HL-60 (cell line): ENCODE measurements around the gene C1orf216.
A peak's percentile ranks its signal among the peaks of the same experiment; 100 is the strongest.

Source experiments
- DNase-seq, 2 experiments: peaks; one replicate each; pipeline ENCODE4 v3.0.0-alpha.2; 2010 to 2020; ENCODE audit warnings: low read depth in 1 of 2, low spot score in 1 of 2
- H3K27ac ChIP-seq: fragments of 250-450 bp; sonication (Bioruptor Pico); replicated peaks from 2 replicates; pipeline ENCODE4 v1.5.1; 2020; ENCODE audit warnings: mild to moderate bottlenecking, moderate library complexity
- H3K27me3 ChIP-seq: fragments of 250-450 bp; sonication (Bioruptor Pico); 2 replicates; pipeline ENCODE4 v1.5.1; 2021; ENCODE audit warnings: mild to moderate bottlenecking, moderate library complexity; ENCODE audit not compliant: insufficient read depth, poor library complexity, severe bottlenecking
- H3K4me3 ChIP-seq: replicated peaks from 2 replicates; pipeline ENCODE4 v1.5.1; 2011; ENCODE audit warnings: mild to moderate bottlenecking, control low read depth, low read length; ENCODE audit not compliant: insufficient read depth
- GABPA ChIP-seq: IDR thresholded peaks from 2 replicates; pipeline ENCODE4 v1.6.1; 2012; ENCODE audit warnings: low read depth
- POLR2AphosphoS5 ChIP-seq: IDR thresholded peaks from 2 replicates; pipeline ENCODE4 v1.6.1; 2012; ENCODE audit warnings: low read depth
- SPI1 ChIP-seq: IDR thresholded peaks from 2 replicates; pipeline ENCODE4 v1.6.1; 2012; ENCODE audit warnings: low read depth, mild to moderate bottlenecking, borderline replicate concordance
- long read RNA-seq: library from polyadenylated mRNA; unstranded; transcript quantifications from one replicate; pipeline ENCODE4 v2.0.0, GENCODE V29; 2020
- TF ChIP-seq, protein P1 (sequence below): IDR thresholded peaks from one replicate; pipeline ENCODE4 v1.5.1; 2011; ENCODE audit warnings: low read length, control low read depth, inconsistent platforms; ENCODE audit not compliant: insufficient read depth
- TF ChIP-seq, protein P2 (sequence below): IDR thresholded peaks from 2 replicates; pipeline ENCODE4 v1.6.1; 2012; ENCODE audit warnings: low read depth; ENCODE audit not compliant: insufficient replicate concordance

Gene C1orf216, protein sequence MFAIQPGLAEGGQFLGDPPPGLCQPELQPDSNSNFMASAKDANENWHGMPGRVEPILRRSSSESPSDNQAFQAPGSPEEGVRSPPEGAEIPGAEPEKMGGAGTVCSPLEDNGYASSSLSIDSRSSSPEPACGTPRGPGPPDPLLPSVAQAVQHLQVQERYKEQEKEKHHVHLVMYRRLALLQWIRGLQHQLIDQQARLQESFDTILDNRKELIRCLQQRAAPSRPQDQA
- long read RNA-seq, transcript C1orf216-201 (2 exons, 3,218 nt): major isoform, 155 of 163 reads
- long read RNA-seq, partial matches to known transcripts: 5 of 163 reads
- long read RNA-seq, other reads (novel, unspliced or antisense): 3 of 163 reads

DNA sequence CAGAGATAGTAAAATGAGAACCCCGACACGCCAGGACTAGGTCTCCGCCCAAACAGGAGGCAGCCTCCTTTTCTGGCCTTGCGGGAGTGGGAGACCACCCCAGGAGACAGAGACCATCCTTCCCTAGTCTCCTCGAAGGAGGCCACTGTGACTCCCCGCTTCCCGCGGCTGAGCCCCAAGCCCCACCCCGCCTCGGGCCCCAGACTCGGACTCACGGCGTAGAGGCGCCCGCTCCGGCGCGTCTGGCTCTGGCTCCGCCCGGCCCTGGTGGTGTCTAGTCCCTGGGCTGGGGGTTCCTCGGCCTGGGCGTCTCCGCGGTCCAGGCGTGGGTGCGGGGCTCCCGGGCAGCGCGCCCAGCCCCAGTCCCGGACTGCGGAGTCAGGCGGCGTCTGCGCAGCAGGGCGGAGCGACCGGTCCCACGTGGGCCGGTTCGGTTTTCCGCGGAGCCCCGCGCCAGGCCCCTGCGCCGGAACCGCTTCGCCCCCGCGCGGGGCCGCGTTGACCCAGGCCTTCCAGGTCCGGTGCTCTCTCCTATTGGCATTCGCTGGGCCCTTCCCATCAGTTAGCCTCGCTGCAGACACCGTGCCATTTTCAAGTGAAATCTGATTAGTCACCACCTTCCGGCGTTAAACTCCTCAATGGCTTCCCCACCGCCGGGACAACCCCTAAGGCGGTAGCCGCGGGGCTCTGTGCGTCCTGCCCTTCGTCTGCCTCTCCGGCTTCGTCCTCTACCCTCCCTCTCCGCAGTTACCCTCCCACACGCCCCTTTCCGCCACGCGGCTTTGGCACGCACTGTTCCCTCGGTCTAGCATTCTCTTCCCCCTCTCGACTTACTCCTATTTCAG lies at the start of gene C1orf216:
C1orf216 (minus strand) TSS at position 393 of the 845 bp plus-strand sequence. CDS start 2,563 bp downstream, outside the sequence.
- no peak for TF ChIP-seq SPI1
- TF ChIP-seq, protein P1, sequence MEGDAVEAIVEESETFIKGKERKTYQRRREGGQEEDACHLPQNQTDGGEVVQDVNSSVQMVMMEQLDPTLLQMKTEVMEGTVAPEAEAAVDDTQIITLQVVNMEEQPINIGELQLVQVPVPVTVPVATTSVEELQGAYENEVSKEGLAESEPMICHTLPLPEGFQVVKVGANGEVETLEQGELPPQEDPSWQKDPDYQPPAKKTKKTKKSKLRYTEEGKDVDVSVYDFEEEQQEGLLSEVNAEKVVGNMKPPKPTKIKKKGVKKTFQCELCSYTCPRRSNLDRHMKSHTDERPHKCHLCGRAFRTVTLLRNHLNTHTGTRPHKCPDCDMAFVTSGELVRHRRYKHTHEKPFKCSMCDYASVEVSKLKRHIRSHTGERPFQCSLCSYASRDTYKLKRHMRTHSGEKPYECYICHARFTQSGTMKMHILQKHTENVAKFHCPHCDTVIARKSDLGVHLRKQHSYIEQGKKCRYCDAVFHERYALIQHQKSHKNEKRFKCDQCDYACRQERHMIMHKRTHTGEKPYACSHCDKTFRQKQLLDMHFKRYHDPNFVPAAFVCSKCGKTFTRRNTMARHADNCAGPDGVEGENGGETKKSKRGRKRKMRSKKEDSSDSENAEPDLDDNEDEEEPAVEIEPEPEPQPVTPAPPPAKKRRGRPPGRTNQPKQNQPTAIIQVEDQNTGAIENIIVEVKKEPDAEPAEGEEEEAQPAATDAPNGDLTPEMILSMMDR: no peak
- TF ChIP-seq, protein P2, sequence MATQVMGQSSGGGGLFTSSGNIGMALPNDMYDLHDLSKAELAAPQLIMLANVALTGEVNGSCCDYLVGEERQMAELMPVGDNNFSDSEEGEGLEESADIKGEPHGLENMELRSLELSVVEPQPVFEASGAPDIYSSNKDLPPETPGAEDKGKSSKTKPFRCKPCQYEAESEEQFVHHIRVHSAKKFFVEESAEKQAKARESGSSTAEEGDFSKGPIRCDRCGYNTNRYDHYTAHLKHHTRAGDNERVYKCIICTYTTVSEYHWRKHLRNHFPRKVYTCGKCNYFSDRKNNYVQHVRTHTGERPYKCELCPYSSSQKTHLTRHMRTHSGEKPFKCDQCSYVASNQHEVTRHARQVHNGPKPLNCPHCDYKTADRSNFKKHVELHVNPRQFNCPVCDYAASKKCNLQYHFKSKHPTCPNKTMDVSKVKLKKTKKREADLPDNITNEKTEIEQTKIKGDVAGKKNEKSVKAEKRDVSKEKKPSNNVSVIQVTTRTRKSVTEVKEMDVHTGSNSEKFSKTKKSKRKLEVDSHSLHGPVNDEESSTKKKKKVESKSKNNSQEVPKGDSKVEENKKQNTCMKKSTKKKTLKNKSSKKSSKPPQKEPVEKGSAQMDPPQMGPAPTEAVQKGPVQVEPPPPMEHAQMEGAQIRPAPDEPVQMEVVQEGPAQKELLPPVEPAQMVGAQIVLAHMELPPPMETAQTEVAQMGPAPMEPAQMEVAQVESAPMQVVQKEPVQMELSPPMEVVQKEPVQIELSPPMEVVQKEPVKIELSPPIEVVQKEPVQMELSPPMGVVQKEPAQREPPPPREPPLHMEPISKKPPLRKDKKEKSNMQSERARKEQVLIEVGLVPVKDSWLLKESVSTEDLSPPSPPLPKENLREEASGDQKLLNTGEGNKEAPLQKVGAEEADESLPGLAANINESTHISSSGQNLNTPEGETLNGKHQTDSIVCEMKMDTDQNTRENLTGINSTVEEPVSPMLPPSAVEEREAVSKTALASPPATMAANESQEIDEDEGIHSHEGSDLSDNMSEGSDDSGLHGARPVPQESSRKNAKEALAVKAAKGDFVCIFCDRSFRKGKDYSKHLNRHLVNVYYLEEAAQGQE: no peak
- no peak; the same call in 1 of the 2 replicates for TF ChIP-seq POLR2AphosphoS5
- TF ChIP-seq GABPA: no peak
- H3K4me3 ChIP-seq: peak within 1 kb of the TSS; percentile 82
- peak; percentile 71 to 75 for DNase-seq
- no peaks in the 10 kb centered on the region for H3K27me3 ChIP-seq
- peak within 1 kb of the TSS; percentile 77 for H3K27ac ChIP-seq

DNA sequence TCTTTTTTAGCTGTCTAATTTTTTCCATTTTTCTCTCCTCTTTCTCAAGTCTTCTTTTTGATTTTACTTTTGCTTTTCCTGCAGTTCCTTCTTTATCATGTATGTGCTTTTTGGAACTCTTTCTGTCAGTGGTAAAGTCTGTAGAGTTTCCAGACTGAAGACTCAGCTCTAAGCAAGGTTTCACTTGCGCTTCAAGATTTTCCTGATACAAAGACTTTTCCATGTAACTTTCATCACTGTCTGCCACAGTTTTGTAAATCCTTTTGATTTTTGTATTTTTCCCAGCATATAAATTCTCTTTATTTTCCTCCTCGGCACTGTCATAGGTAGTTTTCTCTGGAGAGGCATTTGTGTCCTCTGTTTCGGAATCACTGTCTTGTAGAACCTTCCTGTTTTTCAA lies 45.6 kb upstream of the C1orf216 start:
- TF ChIP-seq, protein P2: no peak
- no peak for TF ChIP-seq GABPA
- Histone ChIP-seq H3K27ac (no peak overlapping the region), H3K27me3 (no peaks in the 10 kb centered on the region), H3K4me3 (no peak overlapping the region)
- DNase-seq: no peak

DNA sequence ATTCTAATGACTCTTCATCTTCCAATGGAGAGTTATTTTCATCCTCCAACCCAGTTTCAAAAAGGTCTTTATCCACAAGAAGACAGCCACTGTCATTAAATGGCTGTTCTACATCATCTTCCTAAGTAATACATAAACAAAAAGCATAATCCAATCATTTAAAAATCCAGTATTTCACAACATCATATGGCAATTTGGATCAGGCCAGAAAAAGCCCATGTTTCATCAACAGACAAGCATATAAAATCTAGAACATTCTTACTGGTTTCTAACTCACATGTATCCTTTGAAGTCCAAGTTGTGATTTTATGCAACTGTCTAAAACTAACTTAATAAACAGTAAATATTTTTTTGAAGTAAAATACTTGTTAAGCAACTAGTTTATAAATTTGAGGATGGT lies 44.5 kb upstream of the C1orf216 start:
- Histone ChIP-seq H3K27ac (no peak overlapping the region), H3K27me3 (no peaks in the 10 kb centered on the region), H3K4me3 (no peak overlapping the region)
- TF ChIP-seq SPI1: no peak
- no peak for DNase-seq

DNA sequence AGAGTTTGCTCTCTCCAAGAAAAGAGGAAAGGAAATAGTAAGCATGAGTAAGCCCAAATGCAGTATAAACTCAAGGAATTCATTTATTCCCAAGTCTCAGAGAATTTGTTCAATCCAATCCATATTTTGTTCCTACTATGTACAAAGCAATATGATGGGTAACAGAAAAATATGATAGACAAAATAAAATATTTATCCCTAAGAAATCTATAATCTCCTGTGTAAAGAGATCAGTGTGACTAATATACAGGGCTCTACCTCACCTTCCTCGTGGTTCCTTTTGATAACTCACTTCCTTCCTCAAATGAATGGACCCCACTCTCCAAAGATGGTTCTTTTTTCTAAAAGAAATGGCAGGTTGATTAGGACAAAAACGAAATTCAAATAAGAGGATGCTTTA lies 43.5 kb upstream of the C1orf216 start:
- H3K27me3 ChIP-seq: no peaks in the 10 kb centered on the region
- 0 out of 2 replicates have a peak overlapping the region, but pooled peaks have one; percentile 6 for H3K27ac ChIP-seq
- no peak overlapping the region for H3K4me3 ChIP-seq
- TF ChIP-seq SPI1 (peak; percentile 30; the same call in 1 of the 2 replicates), GABPA (no peak), POLR2AphosphoS5 (no peak)
- TF ChIP-seq, protein P1: no peak
- TF ChIP-seq, protein P2: no peak
- no peak for DNase-seq
